DMS 273 (cell line): ENCODE measurements around the gene KRTAP5-6.

Experiments used
- DNase-seq: peaks from one replicate; lab custom pipeline; 2025; ENCODE audit not compliant: unreplicated experiment; lab: John Stamatoyannopoulos, UW

Gene KRTAP5-6

GRCh38 chr11:1701091-1701807 lies 4.3 kb downstream of the KRTAP5-6 start:
- no peak for DNase-seq

- DNase-seq = no peak
Measured at GRCh38 chr11:1702506-1702905, 5.5 kb downstream of the KRTAP5-6 start.

GRCh38 chr11:1703146-1703545 lies 6.2 kb downstream of the KRTAP5-6 start:
- no peak for DNase-seq

- no peak for DNase-seq
Measured at GRCh38 chr11:1705126-1706052, 8.4 kb downstream of the KRTAP5-6 start.

- peak; percentile 17 for DNase-seq
Measured at GRCh38 chr11:1706634-1707400, 9.8 kb downstream of the KRTAP5-6 start.

GRCh38 chr11:1707751-1708150 lies 10.8 kb downstream of the KRTAP5-6 start:
- DNase-seq = no peak

GRCh38 chr11:1708716-1709115 lies 11.7 kb downstream of the KRTAP5-6 start:
- DNase-seq = no peak

GRCh38 chr11:1714908-1715885 lies 18.2 kb downstream of the KRTAP5-6 start:
- no peak for DNase-seq

- DNase-seq = no peak
Measured at GRCh38 chr11:1717745-1718144, 20.8 kb downstream of the KRTAP5-6 start.

GRCh38 chr11:1718326-1718725 lies 21.3 kb downstream of the KRTAP5-6 start:
- DNase-seq = no peak

GRCh38 chr11:1719781-1720180 lies 22.8 kb downstream of the KRTAP5-6 start:
- DNase-seq = no peak

GRCh38 chr11:1727096-1727690 lies 30.2 kb downstream of the KRTAP5-6 start:
- DNase-seq = no peak

- DNase-seq = no peak
Measured at GRCh38 chr11:1727861-1728260, 30.9 kb downstream of the KRTAP5-6 start.

- no peak for DNase-seq
Measured at GRCh38 chr11:1728301-1728700, 31.3 kb downstream of the KRTAP5-6 start.

GRCh38 chr11:1728931-1729691 lies 32.1 kb downstream of the KRTAP5-6 start:
- DNase-seq = no peak

GRCh38 chr11:1729692-1730011 lies 32.7 kb downstream of the KRTAP5-6 start:
- DNase-seq = no peak

- DNase-seq = no peak
Measured at GRCh38 chr11:1730059-1730629, 33.1 kb downstream of the KRTAP5-6 start.

GRCh38 chr11:1731451-1732059 lies 34.6 kb downstream of the KRTAP5-6 start:
- no peak for DNase-seq
